Measurements from ENCODE around the gene NCEH1. TPM values are rescaled to one million over a fixed set of nuclear protein-coding genes. Genes with fewer than 3 reads are reported as not detected.

Gene NCEH1
- total RNA-seq, 1 experiment from 2014 or later = 11.5 TPM

- H3K79me2 ChIP-seq (ENCODE audit: insufficient read depth, low read length) = no peaks in the 10 kb centered on the region
- H3K4me1 ChIP-seq (ENCODE audit: control insufficient read depth in 1 of 2, insufficient read depth in 2 of 2, low read length in 2 of 2) = no peaks in the 10 kb centered on the region
- H3K27me3 ChIP-seq (ENCODE audit: insufficient read depth, low read length) = no peaks in the 10 kb centered on the region
- DNase-seq (ENCODE audit: low read depth, low spot score) (no peak), ATAC-seq (no peak)
- H3K4me2 ChIP-seq (ENCODE audit: low read length) = no peak overlapping the region
- no peak overlapping the region for H3K4me3 ChIP-seq (replicated peaks in 1 of 2; ENCODE audit: low read depth in 1 of 2, low read length in 2 of 2)
- no peaks in the 10 kb centered on the region for H3K36me3 ChIP-seq (ENCODE audit: control insufficient read depth in 1 of 2, insufficient read depth in 2 of 2, low read length in 2 of 2)
- ChIA-PET RAD21 (ENCODE audit: low non-redundant PET in 1 of 2, low total read pairs in 2 of 2, uncharacterized antibody in 2 of 2, unreplicated experiment in 2 of 2) (no interaction called here), POLR2A (interaction anchor here (0.8 kb wide), 1 partner anchor 11 kb away, joined by 3 read pairs; no protein-coding TSS in a partner anchor), CTCF (interaction anchor here (0.9 to 2.8 kb wide), 3 partner anchors 10 to 13 kb away, joined by 3 to 6 read pairs (median 4); no protein-coding TSS in a partner anchor)
- H4K20me1 ChIP-seq (ENCODE audit: insufficient read depth) = no peaks in the 10 kb centered on the region
- no peaks in the 10 kb centered on the region for H3K9me3 ChIP-seq (ENCODE audit: control insufficient read depth in 1 of 2, insufficient read depth in 1 of 2, low read depth in 1 of 2, low read length in 2 of 2)
- H3K9ac ChIP-seq (ENCODE audit: low read length) = no peak overlapping the region
- TF ChIP-seq ATF3 (IDR thresholded peaks at IDR 0.05) = no peak
- TF ChIP-seq RAD21 (IDR thresholded peaks at IDR 0.05; ENCODE audit: low read depth) = no peak
- no peak overlapping the region for H3K27ac ChIP-seq (ENCODE audit: low read depth, low read length)
- intact Hi-C loops (cut with micrococcal nuclease) = no loop called here
- H3K9me2 ChIP-seq (ENCODE audit: insufficient read depth) = no peaks in the 10 kb centered on the region
- no peak overlapping the region for H2AFZ ChIP-seq (ENCODE audit: low read depth, low read length, poor library complexity, severe bottlenecking)
- no TSS peak for BruUV-seq (replicated peaks)
Observed at GRCh38 chr3:172607305-172608121, 103.4 kb downstream of the NCEH1 start.

GRCh38 chr3:172606021-172606420, 104.8 kb downstream of the NCEH1 start:
- CTCF ChIA-PET = no interaction called here
- no peak for TF ChIP-seq CTCF (IDR thresholded peaks at IDR 0.05 in 2 of 3, conservative IDR thresholded peaks at IDR 0.05 in 1 of 3; ENCODE audit: borderline replicate concordance in 1 of 3, insufficient read depth in 1 of 3, low read depth in 2 of 3, low read length in 2 of 3)
- TF ChIP-seq, protein P1, sequence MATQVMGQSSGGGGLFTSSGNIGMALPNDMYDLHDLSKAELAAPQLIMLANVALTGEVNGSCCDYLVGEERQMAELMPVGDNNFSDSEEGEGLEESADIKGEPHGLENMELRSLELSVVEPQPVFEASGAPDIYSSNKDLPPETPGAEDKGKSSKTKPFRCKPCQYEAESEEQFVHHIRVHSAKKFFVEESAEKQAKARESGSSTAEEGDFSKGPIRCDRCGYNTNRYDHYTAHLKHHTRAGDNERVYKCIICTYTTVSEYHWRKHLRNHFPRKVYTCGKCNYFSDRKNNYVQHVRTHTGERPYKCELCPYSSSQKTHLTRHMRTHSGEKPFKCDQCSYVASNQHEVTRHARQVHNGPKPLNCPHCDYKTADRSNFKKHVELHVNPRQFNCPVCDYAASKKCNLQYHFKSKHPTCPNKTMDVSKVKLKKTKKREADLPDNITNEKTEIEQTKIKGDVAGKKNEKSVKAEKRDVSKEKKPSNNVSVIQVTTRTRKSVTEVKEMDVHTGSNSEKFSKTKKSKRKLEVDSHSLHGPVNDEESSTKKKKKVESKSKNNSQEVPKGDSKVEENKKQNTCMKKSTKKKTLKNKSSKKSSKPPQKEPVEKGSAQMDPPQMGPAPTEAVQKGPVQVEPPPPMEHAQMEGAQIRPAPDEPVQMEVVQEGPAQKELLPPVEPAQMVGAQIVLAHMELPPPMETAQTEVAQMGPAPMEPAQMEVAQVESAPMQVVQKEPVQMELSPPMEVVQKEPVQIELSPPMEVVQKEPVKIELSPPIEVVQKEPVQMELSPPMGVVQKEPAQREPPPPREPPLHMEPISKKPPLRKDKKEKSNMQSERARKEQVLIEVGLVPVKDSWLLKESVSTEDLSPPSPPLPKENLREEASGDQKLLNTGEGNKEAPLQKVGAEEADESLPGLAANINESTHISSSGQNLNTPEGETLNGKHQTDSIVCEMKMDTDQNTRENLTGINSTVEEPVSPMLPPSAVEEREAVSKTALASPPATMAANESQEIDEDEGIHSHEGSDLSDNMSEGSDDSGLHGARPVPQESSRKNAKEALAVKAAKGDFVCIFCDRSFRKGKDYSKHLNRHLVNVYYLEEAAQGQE (IDR thresholded peaks at IDR 0.05; ENCODE audit: low read depth) = no peak
- no peak for TF ChIP-seq POLR2A (IDR thresholded peaks at IDR 0.05; ENCODE audit: borderline replicate concordance, extremely low read depth, insufficient read depth, insufficient read length)
- no peak for TF ChIP-seq TCF7L2 (IDR thresholded peaks at IDR 0.05; ENCODE audit: borderline replicate concordance, extremely low read depth, insufficient read depth, insufficient read length)
- TF ChIP-seq EGR1 (IDR thresholded peaks at IDR 0.05; ENCODE audit: low read depth) = no peak
- no peak for TF ChIP-seq ELF1 (IDR thresholded peaks at IDR 0.05; ENCODE audit: borderline replicate concordance, low read depth)
- no peak for TF ChIP-seq SIN3A (IDR thresholded peaks at IDR 0.05; ENCODE audit: low read depth)
- TF ChIP-seq, protein P2, sequence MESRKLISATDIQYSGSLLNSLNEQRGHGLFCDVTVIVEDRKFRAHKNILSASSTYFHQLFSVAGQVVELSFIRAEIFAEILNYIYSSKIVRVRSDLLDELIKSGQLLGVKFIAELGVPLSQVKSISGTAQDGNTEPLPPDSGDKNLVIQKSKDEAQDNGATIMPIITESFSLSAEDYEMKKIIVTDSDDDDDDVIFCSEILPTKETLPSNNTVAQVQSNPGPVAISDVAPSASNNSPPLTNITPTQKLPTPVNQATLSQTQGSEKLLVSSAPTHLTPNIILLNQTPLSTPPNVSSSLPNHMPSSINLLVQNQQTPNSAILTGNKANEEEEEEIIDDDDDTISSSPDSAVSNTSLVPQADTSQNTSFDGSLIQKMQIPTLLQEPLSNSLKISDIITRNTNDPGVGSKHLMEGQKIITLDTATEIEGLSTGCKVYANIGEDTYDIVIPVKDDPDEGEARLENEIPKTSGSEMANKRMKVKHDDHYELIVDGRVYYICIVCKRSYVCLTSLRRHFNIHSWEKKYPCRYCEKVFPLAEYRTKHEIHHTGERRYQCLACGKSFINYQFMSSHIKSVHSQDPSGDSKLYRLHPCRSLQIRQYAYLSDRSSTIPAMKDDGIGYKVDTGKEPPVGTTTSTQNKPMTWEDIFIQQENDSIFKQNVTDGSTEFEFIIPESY (IDR thresholded peaks at IDR 0.05; ENCODE audit: extremely low read depth, insufficient replicate concordance, low read length) = no peak
- TF ChIP-seq CEBPB (IDR thresholded peaks at IDR 0.05; ENCODE audit: low read depth) = no peak

More at GRCh38 chr3:172606021-172606420, 104.8 kb downstream of the NCEH1 start:
- BruUV-seq (replicated peaks) = no TSS peak
- ChIA-PET POLR2A (no interaction called here), RAD21 (ENCODE audit: low non-redundant PET in 1 of 2, low total read pairs in 2 of 2, uncharacterized antibody in 2 of 2, unreplicated experiment in 2 of 2) (no interaction called here)
- Histone ChIP-seq H3K4me3 (replicated peaks in 1 of 2; ENCODE audit: low read depth in 1 of 2, low read length in 2 of 2) (no peak overlapping the region), H3K9me3 (ENCODE audit: control insufficient read depth in 1 of 2, insufficient read depth in 1 of 2, low read depth in 1 of 2, low read length in 2 of 2) (no peaks in the 10 kb centered on the region), H2AFZ (ENCODE audit: low read depth, low read length, poor library complexity, severe bottlenecking) (no peak overlapping the region), H3K27ac (ENCODE audit: low read depth, low read length) (no peak overlapping the region), H3K27me3 (ENCODE audit: insufficient read depth, low read length) (no peaks in the 10 kb centered on the region), H3K9ac (ENCODE audit: low read length) (no peak overlapping the region), H3K9me2 (ENCODE audit: insufficient read depth) (no peaks in the 10 kb centered on the region), H3K36me3 (ENCODE audit: control insufficient read depth in 1 of 2, insufficient read depth in 2 of 2, low read length in 2 of 2) (no peaks in the 10 kb centered on the region), H3K4me1 (ENCODE audit: control insufficient read depth in 1 of 2, insufficient read depth in 2 of 2, low read length in 2 of 2) (no peaks in the 10 kb centered on the region), H3K79me2 (ENCODE audit: insufficient read depth, low read length) (no peaks in the 10 kb centered on the region), H4K20me1 (ENCODE audit: insufficient read depth) (no peaks in the 10 kb centered on the region), H3K4me2 (ENCODE audit: low read length) (no peak overlapping the region)
- ATAC-seq = no peak
- intact Hi-C loops (cut with micrococcal nuclease) = no loop called here
- no peak for DNase-seq (ENCODE audit: low read depth, low spot score)

Data from HCT116 (cell line).